ENCODE results near the gene BBIP1. TPM values are rescaled to one million over a fixed set of nuclear protein-coding genes. Genes with fewer than 3 reads are reported as not detected.

The BBIP1 gene, protein sequence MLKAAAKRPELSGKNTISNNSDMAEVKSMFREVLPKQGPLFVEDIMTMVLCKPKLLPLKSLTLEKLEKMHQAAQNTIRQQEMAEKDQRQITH
- 26.7 TPM for total RNA-seq (ENCODE audit: insufficient read depth, low replicate concordance)

- peak; percentile 100 for DNase-seq (ENCODE audit: low spot score)
These were observed at the start of gene BBIP1 for GRCh38 chr10:110918643-110919348. Gene BBIP1, minus strand, starts transcription at chr10:110919180. Its CDS starts 1,023 bp downstream, at chr10:110918157.

DNA sequence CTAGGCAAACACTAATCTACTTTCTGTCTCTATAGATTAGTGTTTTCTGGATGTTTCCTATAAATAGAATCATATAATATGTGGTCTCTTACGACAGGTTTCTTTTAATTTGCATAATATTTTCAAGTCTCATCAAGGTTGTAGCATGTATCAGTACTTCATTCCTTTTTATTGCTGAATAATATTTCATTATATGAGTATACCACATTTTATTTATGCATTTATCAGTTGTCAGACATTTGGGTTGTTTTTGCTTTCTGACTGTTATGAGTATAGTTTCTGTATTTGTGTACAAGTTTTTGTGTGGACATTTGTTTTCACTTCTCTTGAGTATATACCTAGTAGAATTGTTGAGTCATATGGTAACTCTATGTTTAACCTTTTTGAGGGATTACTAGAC, 48.7 kb upstream of the BBIP1 start:
- DNase-seq (ENCODE audit: low spot score): no peak

DNA sequence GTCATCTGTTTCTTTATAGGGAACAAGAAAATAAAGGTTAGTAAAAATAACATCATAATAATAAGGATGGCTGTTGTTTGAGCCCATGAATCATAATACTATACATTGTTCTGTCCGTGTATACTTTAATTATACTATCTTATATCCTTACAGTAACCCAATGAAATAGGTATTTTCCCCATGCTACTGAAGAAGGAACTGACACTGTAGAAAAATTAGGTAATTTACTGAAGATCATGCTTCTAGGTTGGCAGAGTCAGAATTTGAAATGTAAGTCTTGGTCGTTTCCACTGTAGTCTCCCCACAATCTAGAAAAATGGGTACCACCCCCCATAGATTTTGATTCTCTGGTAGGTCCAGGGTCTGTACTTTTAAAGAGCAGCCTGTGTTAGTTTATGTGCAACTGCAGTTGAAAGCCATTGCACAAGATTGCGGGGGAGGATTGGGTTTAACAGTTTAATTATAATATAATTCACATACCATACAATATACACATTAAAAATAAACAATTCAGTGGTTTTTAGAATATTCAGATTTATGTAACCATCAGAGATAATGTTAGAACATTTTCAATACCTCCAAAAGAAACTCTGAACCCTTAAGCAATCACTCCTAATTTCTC, 48.1 kb upstream of the BBIP1 start:
- no peak for DNase-seq (ENCODE audit: low spot score)

DNA sequence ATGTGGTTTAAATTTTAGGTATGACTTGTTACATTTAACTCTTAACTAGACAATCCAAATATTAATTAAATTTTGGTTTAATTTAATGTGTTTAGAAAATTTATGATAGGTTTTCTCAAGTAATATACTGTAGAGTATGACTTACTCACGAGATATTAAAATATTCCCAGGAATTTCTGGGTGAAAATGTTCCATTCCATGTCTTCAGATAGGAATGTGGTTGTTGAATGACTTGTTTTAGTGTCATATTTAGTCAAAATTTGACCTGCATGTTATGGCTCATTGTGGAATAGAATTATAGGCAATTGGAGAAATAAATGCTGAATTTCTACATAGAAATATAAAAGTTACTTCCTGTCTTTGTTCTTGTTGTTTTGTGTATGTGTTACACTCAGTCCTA, 47.2 kb upstream of the BBIP1 start:
- DNase-seq (ENCODE audit: low spot score): no peak

DNA sequence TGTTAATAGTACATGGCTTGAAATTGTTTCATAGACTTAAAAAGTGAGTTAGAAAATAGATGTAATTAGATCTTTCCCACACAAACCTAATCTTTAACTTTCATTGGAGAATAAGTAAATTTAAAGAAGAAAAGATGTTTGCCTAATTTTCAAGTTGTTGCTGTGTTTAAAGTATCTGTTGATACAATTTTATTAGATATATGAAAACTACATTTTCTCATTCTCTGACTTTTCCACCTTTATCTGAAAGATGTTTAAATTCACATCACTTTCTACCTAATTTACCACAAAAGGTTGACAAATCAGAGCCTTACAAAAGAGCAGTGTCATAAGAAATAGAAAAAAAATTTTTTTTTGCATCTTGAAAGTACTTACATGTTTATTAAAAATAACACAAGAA, 46.2 kb upstream of the BBIP1 start:
- no peak for DNase-seq (ENCODE audit: low spot score)

DNA sequence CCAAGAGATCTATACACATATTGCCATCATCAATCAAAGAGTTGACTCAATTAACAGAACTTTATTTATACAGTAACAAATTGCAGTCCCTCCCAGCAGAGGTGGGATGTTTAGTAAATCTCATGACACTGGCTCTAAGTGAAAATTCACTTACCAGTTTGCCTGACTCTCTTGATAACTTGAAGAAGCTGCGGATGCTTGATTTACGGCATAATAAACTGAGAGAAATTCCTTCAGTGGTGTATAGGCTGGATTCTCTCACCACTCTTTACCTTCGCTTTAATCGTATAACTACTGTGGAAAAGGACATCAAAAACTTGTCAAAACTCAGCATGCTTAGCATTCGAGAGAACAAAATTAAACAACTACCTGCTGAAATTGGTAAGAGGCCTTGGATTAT, 45.7 kb upstream of the BBIP1 start:
- no peak for DNase-seq (ENCODE audit: low spot score)

GRCh38 chr10:110963162-110963561, 44.2 kb upstream of the BBIP1 start:
- DNase-seq (ENCODE audit: low spot score): no peak

DNA sequence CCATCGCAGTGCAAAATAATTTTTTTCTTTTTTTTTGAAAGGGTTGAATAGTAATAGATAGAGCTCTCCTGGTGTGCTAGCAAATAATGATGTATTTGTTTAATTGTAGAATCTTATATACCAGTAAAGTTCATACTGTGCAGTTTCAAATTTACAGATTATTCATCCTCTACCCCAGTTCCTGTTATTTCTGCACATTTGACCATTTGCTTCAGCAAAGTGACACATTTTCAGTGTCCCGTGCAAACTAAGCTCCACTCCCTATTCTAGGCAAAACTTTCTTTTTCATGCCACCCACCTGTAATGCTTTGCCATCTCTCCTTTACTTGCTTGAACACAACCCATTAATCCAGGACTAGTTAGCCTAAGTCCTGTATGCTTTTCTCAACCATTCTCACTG, 43.5 kb upstream of the BBIP1 start:
- DNase-seq (ENCODE audit: low spot score): no peak

DNA sequence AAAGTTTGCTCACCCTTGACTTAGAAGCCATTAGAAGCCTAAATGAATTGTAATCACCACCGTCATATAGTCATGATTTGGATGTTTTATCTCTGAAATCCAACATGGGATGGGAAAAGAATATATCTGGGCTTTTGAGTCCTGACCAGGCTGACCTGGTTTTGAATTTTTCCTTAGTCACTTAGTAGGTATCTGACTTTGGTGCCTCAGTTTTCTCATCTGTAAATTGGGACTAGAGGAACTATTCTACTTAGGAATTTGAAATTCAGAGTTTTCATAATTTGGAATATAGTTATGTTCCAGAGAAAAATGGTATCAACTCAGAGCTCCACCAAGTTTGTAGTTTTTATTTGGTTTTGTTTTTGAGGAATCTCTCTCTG, 41.3 kb upstream of the BBIP1 start:
- DNase-seq (ENCODE audit: low spot score): no peak

DNA sequence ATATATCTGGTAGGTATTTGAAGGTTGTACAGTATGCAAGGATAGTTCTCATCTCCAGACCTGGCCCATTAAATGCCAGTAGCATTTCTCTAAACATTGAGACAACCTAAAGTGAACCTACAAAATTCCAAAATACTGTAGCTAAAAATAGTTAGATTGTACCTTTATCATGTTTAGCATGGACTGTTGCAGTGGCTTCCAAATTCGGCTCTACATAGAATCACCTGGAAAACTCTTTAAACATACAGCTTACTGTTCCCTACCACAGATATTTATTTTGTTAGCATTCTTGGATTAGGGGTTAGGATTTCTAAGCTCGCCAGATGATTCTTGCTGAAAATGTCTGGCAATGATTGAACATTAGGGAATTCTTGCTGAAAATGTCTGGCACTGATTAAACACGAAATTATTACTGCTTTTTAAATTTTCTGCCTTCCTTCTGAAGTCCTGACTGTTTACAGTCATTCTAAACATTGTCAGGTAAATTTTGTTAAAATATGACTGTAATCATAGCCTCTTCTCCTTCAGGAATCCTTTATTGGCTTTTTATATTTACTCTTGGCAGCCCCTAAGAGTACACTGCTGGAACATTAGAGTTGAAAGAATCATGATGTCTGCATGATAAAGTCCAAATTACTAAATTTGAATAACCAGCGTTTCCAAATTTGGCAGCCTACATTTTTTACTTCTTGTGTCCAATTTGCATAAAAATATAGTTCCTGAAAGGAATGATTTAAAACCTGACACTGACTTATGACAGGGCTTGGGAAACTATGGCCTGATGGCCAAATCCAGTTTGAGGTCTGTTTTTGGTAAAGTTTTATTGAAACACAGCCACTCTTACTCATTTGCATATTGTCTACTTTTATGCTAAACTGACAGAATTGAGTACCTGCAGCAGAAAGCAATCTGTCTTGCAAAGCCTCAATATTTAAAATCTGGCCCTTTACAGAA, 40.7 kb upstream of the BBIP1 start:
- peak; percentile 3 for DNase-seq (ENCODE audit: low spot score)

DNA sequence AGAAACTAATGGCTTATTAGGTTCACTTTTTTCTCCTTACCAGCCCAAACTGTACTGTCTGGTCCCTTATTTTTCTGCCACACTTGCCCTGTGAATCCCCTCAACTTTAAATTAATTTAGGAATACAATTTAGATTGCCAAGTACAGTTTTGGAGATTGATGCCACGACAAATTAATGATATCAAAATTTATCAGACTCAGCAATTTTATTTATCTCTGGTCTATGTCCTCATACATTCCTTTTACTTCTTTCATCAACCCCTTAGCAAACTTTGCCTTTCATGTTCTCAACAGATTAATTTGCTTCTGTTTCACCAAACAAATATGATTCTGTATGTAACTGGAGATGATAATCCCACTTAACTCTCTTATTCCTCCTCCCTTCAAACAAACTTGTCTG, 38.6 kb upstream of the BBIP1 start:
- DNase-seq (ENCODE audit: low spot score): no peak

DNA sequence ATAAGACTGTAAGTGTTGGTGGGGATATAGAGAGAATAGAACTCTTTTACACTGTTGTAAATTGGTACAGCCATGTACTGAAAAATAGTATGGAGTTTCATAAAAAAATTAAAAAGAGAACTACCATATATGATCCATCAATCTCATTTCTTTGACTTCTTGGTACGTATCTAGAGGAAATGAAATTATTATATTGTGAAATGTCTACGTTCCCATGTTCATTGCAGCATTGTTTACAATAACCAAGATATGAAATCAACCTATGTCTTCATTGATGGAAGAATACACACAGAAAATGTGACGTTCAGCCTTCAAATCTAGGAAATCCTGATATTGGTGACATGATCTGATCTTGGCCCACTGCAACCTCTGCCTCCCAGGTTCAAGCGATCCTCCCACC, 32.4 kb upstream of the BBIP1 start:
- no peak for DNase-seq (ENCODE audit: low spot score)

- DNase-seq (ENCODE audit: low spot score): no peak
These were observed 28.1 kb upstream of the BBIP1 start for GRCh38 chr10:110947061-110947595.

- DNase-seq (ENCODE audit: low spot score): no peak
These were observed 27.5 kb upstream of the BBIP1 start for GRCh38 chr10:110946496-110946895.

DNA sequence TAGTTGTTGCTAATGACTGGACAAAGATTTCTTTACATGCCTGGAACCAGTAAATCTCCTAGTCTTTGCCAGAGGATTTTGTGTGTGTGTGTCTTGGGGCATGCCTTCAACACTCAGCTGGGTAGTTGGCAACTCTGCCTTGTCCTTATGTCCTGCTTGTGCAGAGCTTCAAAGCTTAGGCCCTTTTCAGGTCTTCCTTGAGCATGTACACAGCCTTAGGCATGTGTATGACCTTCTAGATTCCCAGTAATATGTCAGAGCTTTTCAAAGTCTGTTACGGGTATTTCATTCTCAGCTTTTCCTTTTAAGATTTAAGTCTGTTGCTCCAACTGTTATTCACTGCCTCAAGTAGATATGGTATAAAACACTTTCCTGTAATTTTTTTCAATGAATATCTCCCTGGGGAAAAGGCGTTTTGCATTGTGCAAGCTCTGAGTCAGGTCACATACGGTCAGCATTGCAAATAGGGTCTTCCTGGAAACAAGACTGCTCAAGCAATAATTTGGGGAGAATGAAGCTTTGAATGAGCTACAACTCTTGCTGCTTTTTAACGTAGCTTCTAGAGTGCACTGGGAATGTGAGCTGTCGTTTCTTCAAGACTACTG, 25.9 kb upstream of the BBIP1 start:
- peak; percentile 13 for DNase-seq (ENCODE audit: low spot score)

GRCh38 chr10:110939419-110939818, 20.4 kb upstream of the BBIP1 start:
- no peak for DNase-seq (ENCODE audit: low spot score)

- no peak for DNase-seq (ENCODE audit: low spot score)
These were observed 17.8 kb upstream of the BBIP1 start for GRCh38 chr10:110936757-110937156.

DNA sequence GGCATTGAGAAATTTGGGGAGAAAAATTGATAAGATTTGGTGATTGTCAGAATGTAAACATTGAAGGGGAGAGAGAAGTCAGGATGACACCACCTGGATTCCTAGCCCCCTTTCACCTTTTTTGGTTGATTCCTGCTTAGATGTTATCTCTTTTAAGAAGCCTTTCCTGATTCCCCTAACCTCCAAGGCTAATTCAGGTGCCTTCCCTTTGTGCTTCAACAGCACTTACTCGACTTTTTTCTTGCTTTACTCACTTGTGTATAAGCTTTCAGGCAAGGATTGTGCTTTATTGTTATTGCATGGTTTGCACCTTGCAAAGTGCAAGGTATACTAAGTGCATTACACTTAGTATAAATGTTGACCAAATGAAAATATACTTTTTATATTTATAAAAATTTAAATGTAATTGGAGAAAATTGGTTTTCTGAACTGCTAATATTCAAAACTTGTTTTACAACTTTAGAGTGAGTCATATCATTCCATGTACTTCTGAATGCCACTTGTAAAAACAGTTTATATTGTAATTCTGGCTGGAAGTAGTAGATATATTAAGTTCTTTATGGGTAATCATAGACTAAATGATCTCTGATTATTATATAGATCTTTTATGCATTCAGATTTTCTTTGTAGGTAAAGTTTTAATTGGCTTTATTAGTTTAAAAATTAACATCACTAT, 13.7 kb upstream of the BBIP1 start:
- DNase-seq (ENCODE audit: low spot score): no peak

DNA sequence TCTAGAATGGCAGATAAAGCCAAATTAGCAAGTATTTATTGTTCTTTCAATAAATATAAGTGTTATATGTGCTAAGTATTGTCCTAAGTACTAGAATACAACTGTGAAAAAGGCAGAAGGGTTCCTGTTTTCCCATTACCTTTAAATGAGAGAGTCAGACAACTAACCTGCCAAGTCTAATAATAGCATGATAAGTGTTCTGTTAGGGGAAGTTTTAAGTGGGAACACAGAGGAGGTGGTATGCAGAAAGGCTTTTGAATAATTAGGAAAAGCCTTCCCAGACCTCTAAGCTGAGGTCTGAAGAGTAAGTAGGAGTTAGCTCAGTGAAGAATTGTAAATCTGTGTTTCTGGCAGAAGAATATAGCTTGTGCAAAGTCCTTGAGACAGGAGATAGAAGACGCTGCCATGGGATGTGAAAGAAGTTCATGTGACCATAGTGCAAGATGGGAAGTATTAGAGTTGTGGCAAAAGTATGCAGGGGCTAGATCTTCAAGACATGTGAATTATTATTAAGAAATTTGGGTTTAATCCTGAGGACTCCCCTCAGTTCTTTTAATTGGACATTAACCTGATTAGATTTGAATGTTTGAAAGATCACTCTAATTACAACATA, 12.9 kb upstream of the BBIP1 start:
- no peak for DNase-seq (ENCODE audit: low spot score)

- DNase-seq (ENCODE audit: low spot score): no peak
These were observed 8.5 kb upstream of the BBIP1 start for GRCh38 chr10:110927461-110927860.

All from umbilical cord (tissue), 2 donors.